SK-N-MC (cell line): ENCODE measurements around the gene DYNC1I1.
"Not testable (repeated sequence)": the region's sequence is repeated elsewhere in the genome, so short reads cannot be mapped to it uniquely, and the experiment has no call there.

Source experiments
- DNase-seq: peaks from one replicate; pipeline ENCODE4 v3.0.0-alpha.2; 2011; ENCODE audit warnings: low read depth, low spot score
- H3K27ac ChIP-seq: fragments of 200-600 bp; sonication (generic); 2 replicates; pipeline ENCODE4 v1.5.1; 2016; ENCODE audit warnings: mixed run types
- H3K36me3 ChIP-seq: fragments of 200-600 bp; sonication (generic); 2 replicates; pipeline ENCODE4 v1.6.1; 2017; ENCODE audit warnings: antibody characterized with exemption, low read length, mixed read lengths; ENCODE audit not compliant: insufficient read depth
- H3K4me3 ChIP-seq: fragments of 200-600 bp; sonication (generic); 2 replicates; pipeline ENCODE4 v1.5.1; 2016
- H3K9ac ChIP-seq: fragments of 200-600 bp; sonication (generic); 2 replicates; pipeline ENCODE4 v1.8.0; 2017; ENCODE audit warnings: mixed run types, mixed read lengths; ENCODE audit not compliant: insufficient read length
- H3K9me3 ChIP-seq: fragments of 200-600 bp; sonication (generic); 2 replicates; pipeline ENCODE4 v1.6.1; 2017; ENCODE audit warnings: low read depth, mild to moderate bottlenecking, antibody characterized with exemption, low read length, moderate library complexity, mixed read lengths
- EZH2 ChIP-seq: fragments of 200-600 bp; sonication (generic); IDR thresholded peaks from one replicate; pipeline ENCODE4 v1.6.1; 2017; ENCODE audit warnings: antibody characterized with exemption
- FOXP2 ChIP-seq: optimal IDR thresholded peaks from 2 replicates; pipeline ENCODE3; 2011; ENCODE audit warnings: mild to moderate bottlenecking, moderate library complexity; ENCODE audit not compliant: insufficient read depth; ENCODE audit errors: extremely low read length, control extremely low read depth
- POLR2AphosphoS5 ChIP-seq: IDR thresholded peaks from 2 replicates; pipeline ENCODE4 v1.6.1; 2012; ENCODE audit warnings: mild to moderate bottlenecking, low read depth, low read length, borderline replicate concordance

The DYNC1I1 gene

GRCh38 chr7:95931460-95932232, 159.3 kb downstream of the DYNC1I1 start:
- Histone ChIP-seq H3K36me3 (no peaks in the 10 kb centered on the region), H3K9ac (no peak overlapping the region), H3K9me3 (no peaks in the 10 kb centered on the region), H3K27ac (no peak overlapping the region), H3K4me3 (no peak overlapping the region)
- no peak for DNase-seq
- TF ChIP-seq FOXP2 (no peak), POLR2AphosphoS5 (no peak), EZH2 (no peak)

GRCh38 chr7:95933618-95934017, 161.3 kb downstream of the DYNC1I1 start:
- TF ChIP-seq POLR2AphosphoS5 (no peak), EZH2 (no peak), FOXP2 (no peak)
- no peak overlapping the region for H3K4me3 ChIP-seq
- no peak for DNase-seq
- H3K9me3 ChIP-seq, result no peaks in the 10 kb centered on the region
- no peaks in the 10 kb centered on the region for H3K36me3 ChIP-seq
- no peak overlapping the region for H3K9ac ChIP-seq
- H3K27ac ChIP-seq, result no peak overlapping the region

DNA sequence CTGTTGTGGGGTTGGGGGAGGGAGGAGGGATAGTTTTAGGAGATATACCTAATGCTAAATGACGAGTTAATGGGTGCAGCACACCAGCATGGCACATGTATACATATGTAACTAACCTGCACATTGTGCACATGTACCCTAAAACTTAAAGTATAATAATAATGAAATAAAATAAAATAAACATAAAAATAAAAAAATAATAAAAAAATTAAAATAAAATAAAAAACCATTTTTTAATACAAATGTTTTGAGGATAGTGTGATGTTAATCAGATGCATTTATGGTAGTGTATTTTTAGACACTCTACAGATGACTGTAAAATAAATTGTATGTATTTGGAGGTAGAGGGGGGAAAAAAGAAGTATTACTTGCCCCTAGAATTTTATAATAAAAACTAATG, 172.5 kb downstream of the DYNC1I1 start:
- not testable (repeated sequence) for H3K9me3 ChIP-seq, H3K9ac ChIP-seq, H3K36me3 ChIP-seq, H3K27ac ChIP-seq, H3K4me3 ChIP-seq, DNase-seq

GRCh38 chr7:95950698-95951097, 178.3 kb downstream of the DYNC1I1 start:
- TF ChIP-seq FOXP2, result no peak
- no peak for TF ChIP-seq EZH2
- TF ChIP-seq POLR2AphosphoS5, result no peak
- Histone ChIP-seq H3K36me3 (no peaks in the 10 kb centered on the region), H3K4me3 (no peak overlapping the region), H3K9me3 (no peaks in the 10 kb centered on the region), H3K9ac (no peak overlapping the region), H3K27ac (no peak overlapping the region)
- DNase-seq, result no peak

DNA sequence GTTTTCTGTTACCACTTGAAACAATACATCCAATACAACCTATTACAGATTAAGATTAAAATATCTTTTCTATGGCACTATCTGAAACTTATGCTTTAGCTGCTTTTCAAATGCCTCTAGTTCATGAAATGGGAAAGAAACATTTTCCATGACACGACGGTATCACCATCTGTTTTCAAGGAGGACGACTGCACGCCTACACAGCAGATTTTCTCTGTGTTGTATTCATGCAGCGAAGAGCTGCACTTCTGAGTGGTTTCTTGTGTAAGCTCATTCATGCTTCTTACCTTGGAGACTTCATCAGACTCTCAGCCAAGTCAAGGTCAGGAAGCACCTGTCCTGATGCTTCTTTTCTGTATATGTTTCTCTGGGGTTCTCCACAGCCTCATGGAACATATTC, 179.2 kb downstream of the DYNC1I1 start:
- H3K9ac ChIP-seq, result no peak overlapping the region
- H3K4me3 ChIP-seq, result no peak overlapping the region
- no peak for TF ChIP-seq FOXP2
- no peak for TF ChIP-seq EZH2
- no peak for TF ChIP-seq POLR2AphosphoS5
- no peak overlapping the region for H3K27ac ChIP-seq
- H3K36me3 ChIP-seq, result no peaks in the 10 kb centered on the region
- no peaks in the 10 kb centered on the region for H3K9me3 ChIP-seq
- DNase-seq, result no peak

- no peak overlapping the region for H3K9ac ChIP-seq
- H3K27ac ChIP-seq, result no peak overlapping the region
- TF ChIP-seq EZH2, result no peak
- TF ChIP-seq FOXP2, result no peak
- TF ChIP-seq POLR2AphosphoS5, result no peak
- DNase-seq, result no peak
- no peak overlapping the region for H3K4me3 ChIP-seq
- no peaks in the 10 kb centered on the region for H3K9me3 ChIP-seq
- H3K36me3 ChIP-seq, result no peaks in the 10 kb centered on the region
Measured at GRCh38 chr7:95951997-95952795, 179.8 kb downstream of the DYNC1I1 start.

DNA sequence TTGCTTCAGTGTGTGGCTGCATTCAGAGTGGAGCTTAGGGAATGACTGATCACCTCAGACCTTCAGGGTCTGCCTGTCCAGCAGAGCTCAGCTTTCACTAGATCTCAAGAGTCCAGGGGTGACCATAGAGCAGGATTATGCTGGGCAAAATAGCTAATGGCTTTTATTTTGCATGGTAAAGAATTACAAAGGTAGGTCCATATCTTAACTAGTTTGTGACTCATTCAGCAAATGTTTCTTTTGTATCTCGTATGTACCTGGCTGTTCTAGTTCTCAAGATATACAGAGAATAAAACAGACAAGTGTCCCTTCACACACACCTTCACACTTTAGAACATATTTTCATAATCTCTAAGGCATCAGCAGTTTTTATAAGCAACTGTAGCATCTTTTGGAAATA, 180.5 kb downstream of the DYNC1I1 start:
- TF ChIP-seq EZH2 (no peak), POLR2AphosphoS5 (no peak), FOXP2 (no peak)
- H3K9ac ChIP-seq, result no peak overlapping the region
- H3K27ac ChIP-seq, result no peak overlapping the region
- DNase-seq, result no peak
- H3K4me3 ChIP-seq, result no peak overlapping the region
- H3K9me3 ChIP-seq, result no peaks in the 10 kb centered on the region
- no peaks in the 10 kb centered on the region for H3K36me3 ChIP-seq

DNA sequence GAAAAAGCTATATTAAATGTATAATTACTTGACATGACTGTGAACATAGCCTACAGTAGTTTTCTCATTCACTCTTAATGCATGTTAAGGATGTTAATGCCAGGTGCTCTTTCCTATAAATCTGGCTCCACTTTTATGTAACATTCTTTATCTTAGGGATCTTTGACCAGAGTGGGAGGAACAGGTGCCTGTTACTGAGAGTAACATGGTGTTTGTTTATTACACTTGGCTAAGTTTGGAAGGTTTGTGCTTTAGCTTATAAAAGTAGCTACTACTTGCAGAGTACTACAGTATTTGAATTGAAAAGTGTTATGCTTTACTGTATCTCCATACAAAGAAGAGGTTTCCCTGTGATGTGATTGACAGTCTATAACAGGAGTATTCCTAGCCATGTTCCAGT, 183.4 kb downstream of the DYNC1I1 start:
- no peak for TF ChIP-seq EZH2
- no peak for TF ChIP-seq POLR2AphosphoS5
- no peak for TF ChIP-seq FOXP2
- Histone ChIP-seq H3K27ac (no peak overlapping the region), H3K9me3 (no peaks in the 10 kb centered on the region), H3K9ac (no peak overlapping the region), H3K36me3 (no peaks in the 10 kb centered on the region), H3K4me3 (no peak overlapping the region)
- no peak for DNase-seq
